ENCODE data around the gene HOXA7. TPM values are rescaled to one million over a fixed set of nuclear protein-coding genes. Genes with fewer than 3 reads are reported as not detected.

The HOXA7 gene
- total RNA-seq, 1 experiment from 2014 or later, result not detected

- no peaks in the 10 kb centered on the region for H3K36me3 ChIP-seq (replicated peaks; ENCODE audit: control insufficient read depth, insufficient read depth, low read length)
- no peak overlapping the region; the same call in 1 of the 2 replicates for H3K4me3 ChIP-seq (ENCODE audit: insufficient read depth, low read depth, low read length)
- peak; percentile 59 for DNase-seq
- peaks cover 99% of the 10 kb centered on the region for H3K27me3 ChIP-seq (ENCODE audit: control insufficient read depth, insufficient read depth, low read length)
Measured at GRCh38 chr7:27148031-27148755, 8.3 kb downstream of the HOXA7 start.

- DNase-seq, result peak; percentile 81
- Histone ChIP-seq H3K27me3 (ENCODE audit: control insufficient read depth, insufficient read depth, low read length) (peaks cover 99% of the 10 kb centered on the region), H3K4me3 (ENCODE audit: insufficient read depth, low read depth, low read length) (no peak within 1 kb of the TSS; the same call in 1 of the 2 replicates), H3K36me3 (replicated peaks; ENCODE audit: control insufficient read depth, insufficient read depth, low read length) (no peaks in the 10 kb centered on the region)
Measured at GRCh38 chr7:27147199-27148030, 9.1 kb downstream of the HOXA7 start, which contains the start of gene HOXA6. Gene HOXA6 (minus strand): TSS chr7:27147774. CDS start chr7:27147749, 25 bp downstream.

GRCh38 chr7:27146491-27147198 is 9.8 kb downstream of the HOXA7 start:
- no peak overlapping the region for H3K4me3 ChIP-seq (ENCODE audit: insufficient read depth, low read depth, low read length)
- peak; percentile 39 for DNase-seq
- no peaks in the 10 kb centered on the region for H3K36me3 ChIP-seq (replicated peaks; ENCODE audit: control insufficient read depth, insufficient read depth, low read length)
- peaks cover 99% of the 10 kb centered on the region for H3K27me3 ChIP-seq (ENCODE audit: control insufficient read depth, insufficient read depth, low read length)

- Histone ChIP-seq H3K27me3 (ENCODE audit: control insufficient read depth, insufficient read depth, low read length) (peaks cover 99% of the 10 kb centered on the region), H3K4me3 (ENCODE audit: insufficient read depth, low read depth, low read length) (no peak overlapping the region), H3K36me3 (replicated peaks; ENCODE audit: control insufficient read depth, insufficient read depth, low read length) (no peaks in the 10 kb centered on the region)
- DNase-seq, result peak; percentile 45
Measured at GRCh38 chr7:27145914-27146412, 10.5 kb downstream of the HOXA7 start.

GRCh38 chr7:27145165-27145913 is 11.1 kb downstream of the HOXA7 start:
- DNase-seq, result peak; percentile 66
- Histone ChIP-seq H3K27me3 (ENCODE audit: control insufficient read depth, insufficient read depth, low read length) (peaks cover 99% of the 10 kb centered on the region), H3K36me3 (replicated peaks; ENCODE audit: control insufficient read depth, insufficient read depth, low read length) (no peaks in the 10 kb centered on the region), H3K4me3 (ENCODE audit: insufficient read depth, low read depth, low read length) (no peak overlapping the region)

- Histone ChIP-seq H3K36me3 (replicated peaks; ENCODE audit: control insufficient read depth, insufficient read depth, low read length) (no peaks in the 10 kb centered on the region), H3K27me3 (ENCODE audit: control insufficient read depth, insufficient read depth, low read length) (peaks cover 99% of the 10 kb centered on the region), H3K4me3 (ENCODE audit: insufficient read depth, low read depth, low read length) (no peak overlapping the region)
- peak; percentile 76 for DNase-seq
Measured at GRCh38 chr7:27144781-27145164, 11.7 kb downstream of the HOXA7 start.

GRCh38 chr7:27143950-27144780 is 12.3 kb downstream of the HOXA7 start:
- no peak overlapping the region for H3K4me3 ChIP-seq (ENCODE audit: insufficient read depth, low read depth, low read length)
- DNase-seq, result no peak
- no peaks in the 10 kb centered on the region for H3K36me3 ChIP-seq (replicated peaks; ENCODE audit: control insufficient read depth, insufficient read depth, low read length)
- H3K27me3 ChIP-seq (ENCODE audit: control insufficient read depth, insufficient read depth, low read length), result peaks cover 99% of the 10 kb centered on the region

- Histone ChIP-seq H3K36me3 (replicated peaks; ENCODE audit: control insufficient read depth, insufficient read depth, low read length) (no peaks in the 10 kb centered on the region), H3K4me3 (ENCODE audit: insufficient read depth, low read depth, low read length) (peak within 1 kb of the TSS; percentile 27), H3K27me3 (ENCODE audit: control insufficient read depth, insufficient read depth, low read length) (peaks cover 99% of the 10 kb centered on the region)
- peak; percentile 98 for DNase-seq
Measured at GRCh38 chr7:27143023-27143949, 13.2 kb downstream of the HOXA7 start, which contains the start of gene HOXA5. Gene HOXA5 (minus strand): TSS chr7:27143681. CDS start chr7:27143607, 74 bp downstream.

- peaks cover 99% of the 10 kb centered on the region for H3K27me3 ChIP-seq (ENCODE audit: control insufficient read depth, insufficient read depth, low read length)
- peak overlapping the region; percentile 27 for H3K4me3 ChIP-seq (ENCODE audit: insufficient read depth, low read depth, low read length)
- no peak for DNase-seq
- H3K36me3 ChIP-seq (replicated peaks; ENCODE audit: control insufficient read depth, insufficient read depth, low read length), result no peaks in the 10 kb centered on the region
Measured at GRCh38 chr7:27142580-27143022, 13.9 kb downstream of the HOXA7 start.

- DNase-seq, result peak; percentile 82
- no peak overlapping the region for H3K4me3 ChIP-seq (ENCODE audit: insufficient read depth, low read depth, low read length)
- peaks cover 99% of the 10 kb centered on the region for H3K27me3 ChIP-seq (ENCODE audit: control insufficient read depth, insufficient read depth, low read length)
- no peaks in the 10 kb centered on the region for H3K36me3 ChIP-seq (replicated peaks; ENCODE audit: control insufficient read depth, insufficient read depth, low read length)
Measured at GRCh38 chr7:27141923-27142579, 14.4 kb downstream of the HOXA7 start.

- DNase-seq, result no peak
- Histone ChIP-seq H3K27me3 (ENCODE audit: control insufficient read depth, insufficient read depth, low read length) (peaks cover 99% of the 10 kb centered on the region), H3K4me3 (ENCODE audit: insufficient read depth, low read depth, low read length) (no peak overlapping the region), H3K36me3 (replicated peaks; ENCODE audit: control insufficient read depth, insufficient read depth, low read length) (no peaks in the 10 kb centered on the region)
Measured at GRCh38 chr7:27141137-27141922, 15.1 kb downstream of the HOXA7 start.
